Vein endothelial cell (primary cell): ENCODE measurements around the gene ZNF398. TPM values are rescaled to one million over a fixed set of nuclear protein-coding genes. Genes with fewer than 3 reads are reported as not detected.

Experiments used
- small RNA-seq: library from RNA; depleted of rRNA; stranded (forward); fragments of <200 nt; gene quantifications from one replicate; pipeline ENCODE3, GENCODE V24; 2012
- total RNA-seq: library from RNA; depleted of rRNA; stranded (reverse); fragments of >200 nt; gene quantifications from 2 replicates; pipeline ENCODE4 v1.2.3, GENCODE V29; 2012

The ZNF398 gene, protein sequence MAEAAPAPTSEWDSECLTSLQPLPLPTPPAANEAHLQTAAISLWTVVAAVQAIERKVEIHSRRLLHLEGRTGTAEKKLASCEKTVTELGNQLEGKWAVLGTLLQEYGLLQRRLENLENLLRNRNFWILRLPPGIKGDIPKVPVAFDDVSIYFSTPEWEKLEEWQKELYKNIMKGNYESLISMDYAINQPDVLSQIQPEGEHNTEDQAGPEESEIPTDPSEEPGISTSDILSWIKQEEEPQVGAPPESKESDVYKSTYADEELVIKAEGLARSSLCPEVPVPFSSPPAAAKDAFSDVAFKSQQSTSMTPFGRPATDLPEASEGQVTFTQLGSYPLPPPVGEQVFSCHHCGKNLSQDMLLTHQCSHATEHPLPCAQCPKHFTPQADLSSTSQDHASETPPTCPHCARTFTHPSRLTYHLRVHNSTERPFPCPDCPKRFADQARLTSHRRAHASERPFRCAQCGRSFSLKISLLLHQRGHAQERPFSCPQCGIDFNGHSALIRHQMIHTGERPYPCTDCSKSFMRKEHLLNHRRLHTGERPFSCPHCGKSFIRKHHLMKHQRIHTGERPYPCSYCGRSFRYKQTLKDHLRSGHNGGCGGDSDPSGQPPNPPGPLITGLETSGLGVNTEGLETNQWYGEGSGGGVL
- 14.0 and 17.6 TPM in 2 replicates for total RNA-seq

DNA sequence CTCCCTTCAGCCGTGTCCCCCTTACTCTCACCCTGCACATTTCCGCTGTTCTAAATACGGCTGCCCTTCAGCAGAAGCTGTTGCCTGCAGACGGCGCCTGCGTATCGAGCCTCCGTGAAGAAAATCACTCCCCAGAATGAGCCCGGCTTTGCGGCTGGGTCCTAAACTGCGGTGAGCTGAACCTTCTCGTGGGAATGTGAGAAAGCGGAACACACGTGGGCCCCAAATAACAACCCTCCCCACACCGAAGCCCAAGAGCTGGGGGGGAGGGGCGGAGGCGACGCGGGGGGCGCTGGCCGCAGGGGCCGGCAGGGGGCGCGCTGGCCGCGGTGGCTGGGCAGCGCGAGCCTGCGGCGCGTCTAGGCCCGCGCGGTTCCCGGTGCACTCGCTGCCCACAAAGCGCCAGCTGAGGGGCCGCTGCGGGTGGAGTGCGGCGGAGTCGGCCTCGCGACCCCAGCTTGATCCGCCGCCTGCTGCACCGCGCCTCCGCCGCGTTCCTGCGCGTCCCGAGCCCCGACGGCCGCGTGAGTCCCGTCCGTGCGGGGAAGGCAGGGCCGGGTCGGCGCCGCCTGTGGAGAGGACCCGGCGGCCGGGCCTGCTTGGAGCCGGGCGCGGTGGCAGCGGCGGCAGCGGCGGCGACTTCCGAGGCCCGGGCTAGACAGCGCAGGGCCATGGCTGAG lies at the start of gene ZNF398:
TSS of gene ZNF398 (plus strand) at position 382 of the 680 bp plus-strand sequence. CDS start at position 672, 290 bp downstream.

DNA sequence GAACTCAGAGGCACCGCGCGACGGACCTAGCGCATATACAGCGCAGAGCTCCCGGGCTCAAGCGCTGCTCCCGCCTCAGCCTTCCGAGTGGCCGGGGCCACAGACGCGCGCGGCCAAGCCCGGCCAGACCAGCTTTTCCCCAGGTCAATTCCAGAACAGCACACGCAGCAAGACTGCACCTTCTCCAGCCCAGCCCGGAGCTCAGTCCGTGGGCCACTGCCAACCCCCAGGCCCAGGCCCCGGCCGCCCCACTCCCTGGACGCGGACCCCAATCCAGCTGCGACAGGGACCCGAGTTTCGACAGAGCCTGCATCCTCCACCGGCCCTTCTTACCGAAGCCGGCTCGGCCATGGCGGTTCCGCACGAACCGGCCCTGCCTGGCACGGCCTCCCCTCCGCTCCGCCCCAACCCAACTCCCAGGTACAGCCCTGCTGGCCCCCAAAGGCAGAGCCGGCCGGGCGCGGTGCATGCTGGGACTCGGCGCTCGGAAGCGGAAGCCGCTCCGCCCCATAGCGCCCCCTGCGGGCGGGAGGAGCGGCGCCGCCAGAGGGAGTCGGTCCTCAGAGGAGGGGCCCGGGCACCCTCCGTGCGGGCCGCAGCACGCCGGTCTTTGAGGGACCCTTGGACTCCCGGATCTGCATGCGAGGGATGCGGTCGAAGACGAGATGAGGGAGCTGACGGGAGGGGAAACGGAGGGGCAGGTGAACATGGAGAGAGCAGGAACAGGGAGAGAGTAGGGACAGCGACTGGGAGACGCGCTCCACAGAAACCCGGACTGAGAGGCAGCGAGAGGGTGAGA lies 21.2 kb upstream of the ZNF398 start, which contains the start of gene ZNF425:
TSS of gene ZNF425 (minus strand) at position 462 of the 799 bp plus-strand sequence. CDS start at position 351, 111 bp downstream.

DNA sequence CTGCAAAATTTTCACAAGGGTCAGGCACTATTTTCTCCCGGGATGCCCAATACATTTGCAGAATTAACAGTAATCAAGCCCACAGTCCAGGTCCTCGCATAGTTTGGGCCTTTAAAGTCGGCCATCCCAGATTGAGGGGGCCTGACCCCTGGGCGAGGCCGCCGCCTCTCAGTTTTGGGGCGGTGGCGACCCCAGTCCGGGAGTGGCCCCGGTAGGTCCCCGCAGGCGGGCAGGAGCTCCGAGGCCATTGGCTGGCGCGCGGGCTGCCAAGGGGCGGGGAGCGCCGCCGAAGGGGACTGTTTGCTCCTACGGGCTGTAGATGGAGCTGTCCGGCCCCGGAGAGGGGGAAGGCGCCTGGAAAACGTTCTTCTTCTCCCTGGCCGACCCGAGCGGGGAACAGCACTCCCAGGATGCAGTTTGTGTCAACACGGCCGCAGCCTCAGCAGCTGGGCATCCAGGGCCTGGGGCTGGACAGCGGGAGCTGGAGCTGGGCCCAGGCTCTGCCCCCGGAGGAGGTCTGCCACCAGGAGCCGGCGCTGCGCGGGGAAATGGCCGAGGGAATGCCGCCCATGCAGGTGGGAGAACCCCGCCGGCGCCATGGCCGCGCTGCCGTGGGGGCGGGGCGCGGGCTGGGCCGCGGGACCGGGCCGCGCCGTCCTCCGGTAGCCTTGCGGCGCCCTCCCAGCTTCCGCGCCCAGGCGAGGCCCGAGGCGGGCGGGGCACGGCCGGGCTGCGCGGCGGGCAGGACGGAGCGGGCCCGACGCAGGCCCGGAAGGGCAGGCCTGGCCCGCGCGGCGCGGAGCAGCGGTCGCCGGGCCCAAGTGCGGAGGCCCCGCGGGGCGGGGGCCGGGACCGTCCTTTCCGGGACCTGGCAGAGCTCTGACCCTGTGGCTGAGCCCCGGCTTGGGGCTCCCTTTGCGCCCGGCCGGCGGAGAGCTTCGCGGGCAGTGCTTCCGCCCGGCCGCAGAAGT lies 48.2 kb downstream of the ZNF398 start, which contains the start of gene ZNF282:
TSS of gene ZNF282 (plus strand) at position 367 of the 971 bp plus-strand sequence. CDS start at position 411, 44 bp downstream.

Small RNA genes within 50 kb of the gene (small RNA-seq; reads per million reads assigned to genes)
- gene AC004890.1 (not detected), gene RN7SL521P (not detected)

Other genes with a start within 250 kb of the ZNF398 start
- gene PDIA4, start 118.9 kb upstream of the ZNF398 start, total RNA-seq, result 379 and 408 TPM in 2 replicates
- 6.2 and 7.5 TPM in 2 replicates for gene ZNF786, start 56.7 kb upstream of the ZNF398 start, total RNA-seq
- gene ZNF425, start 21.1 kb upstream of the ZNF398 start, total RNA-seq, result 1.1 and 2.3 TPM in 2 replicates
- gene ZNF282, start 48.1 kb downstream of the ZNF398 start, total RNA-seq, result 31.0 and 37.9 TPM in 2 replicates
- gene ZNF212, start 92.2 kb downstream of the ZNF398 start, total RNA-seq, result 7.1 and 8.2 TPM in 2 replicates
- gene ZNF783, start 114.7 kb downstream of the ZNF398 start, total RNA-seq, result 6.9 and 9.8 TPM in 2 replicates